Naive thymus-derived CD8-positive, alpha-beta T cell (primary cell): ENCODE results near the gene ABLIM3. TPM values are rescaled to one million over a fixed set of nuclear protein-coding genes. Genes with fewer than 3 reads are reported as not detected.
A peak's percentile ranks its signal among the peaks of the same experiment; 100 is the strongest.

Source experiments
- ATAC-seq, 2 donors: fragments of 150-1000 bp; cut with Tn5 transposase in 1 of 2; sonication (Bioruptor Pico), chemical (Tn5 transposase) in 1 of 2; 1 replicate in 1 of 2; 2 replicates in 1 of 2; pipeline ENCODE4 v1.10.0; 2021; ENCODE audit warnings: mild to moderate bottlenecking in 2 of 2, moderate library complexity in 2 of 2
- POLR2A ChIA-PET: fragments of 350-600 bp; sonication (Branson Sonifier 250); formaldehyde crosslinking; loops from one replicate; lab custom pipeline; 2021; ENCODE audit warnings: antibody characterized with exemption; lab: Charles Lee
- DNase-seq, 10 donors: peaks; one replicate each; pipeline versions ENCODE4 v3.0.0 to v3.0.0-alpha.2; 2020 to 2022
- H3K27ac Mint-ChIP-seq, 10 donors: one replicate each; pipeline ENCODE4 v1.8.0; 2020 to 2022; ENCODE audit warnings: mild to moderate bottlenecking in 10 of 10, mixed read lengths in 10 of 10, moderate library complexity in 4 of 10, inconsistent platforms in 1 of 10
- H3K27me3 Mint-ChIP-seq, 5 donors: one replicate each; pipeline ENCODE4 v1.8.0; 2021 to 2022; ENCODE audit warnings: mixed read lengths in 5 of 5
- H3K36me3 Mint-ChIP-seq, 3 donors: one replicate each; pipeline ENCODE4 v1.8.0; 2020 to 2022; ENCODE audit warnings: mixed read lengths in 3 of 3, mild to moderate bottlenecking in 2 of 3, inconsistent platforms in 1 of 3
- H3K4me1 Mint-ChIP-seq, 4 donors: one replicate each; pipeline ENCODE4 v1.8.0; 2021 to 2022; ENCODE audit warnings: mixed read lengths in 4 of 4
- H3K4me3 Mint-ChIP-seq, 10 donors: one replicate each; pipeline ENCODE4 v1.8.0; 2020 to 2022; ENCODE audit warnings: mild to moderate bottlenecking in 10 of 10, mixed read lengths in 10 of 10, moderate library complexity in 6 of 10, inconsistent platforms in 1 of 10
- H3K9me3 Mint-ChIP-seq, 9 donors: one replicate each; pipeline ENCODE4 v1.8.0; 2020 to 2022; ENCODE audit warnings: mixed read lengths in 9 of 9, mild to moderate bottlenecking in 3 of 9, inconsistent platforms in 1 of 9, moderate library complexity in 1 of 9
- polyA plus RNA-seq, 3 donors: library from polyadenylated mRNA; unstranded; fragments of 300-500 nt; fragmentation: Illumina TruSeq; gene quantifications; one replicate each; pipeline ENCODE4 v1.2.3, GENCODE V29; 2021
- total RNA-seq, 8 experiments: library from RNA in 2 of 8; stranded (reverse) in 2 of 8; gene quantifications; one replicate each; pipeline ENCODE4 v1.2.3 and lab custom pipeline; 2021 to 2026

ABLIM3 gene
- total and polyA plus RNA-seq, 5 experiments from 2014 or later: not detected

- POLR2A ChIA-PET: interaction anchor here (0.5 to 2.1 kb wide), 14 partner anchors 9 to 1169 kb away, joined by 3 to 6 read pairs (median 4); partner anchors contain the start of genes ABLIM3, CSNK1A1 and SLC26A2
- H3K36me3 Mint-ChIP-seq: peaks cover 0 to 3% (median 0%) of the 10 kb centered on the region in 3 donors
- H3K27ac Mint-ChIP-seq: peak overlapping the region; percentile 71 to 97 (median 90)
- H3K9me3 Mint-ChIP-seq: peaks cover 0 to 10% (median 0%) of the 10 kb centered on the region in 9 donors
- H3K4me1 Mint-ChIP-seq: peaks cover 32 to 75% (median 60%) of the 10 kb centered on the region in 4 donors
- peak overlapping the region; percentile 50 to 90 (median 61) for H3K4me3 Mint-ChIP-seq
- H3K27me3 Mint-ChIP-seq: peaks cover 0 to 2% (median 0%) of the 10 kb centered on the region in 5 donors
- peak; percentile 49 to 94 (median 88) for DNase-seq
- peak; percentile 98 for ATAC-seq
Observed at GRCh38 chr5:149240354-149240998, 99.2 kb downstream of the ABLIM3 start.

GRCh38 chr5:149242339-149242738 is 101.0 kb downstream of the ABLIM3 start:
- Mint-ChIP-seq H3K27me3 (peaks cover 0 to 3% (median 0%) of the 10 kb centered on the region in 5 donors), H3K9me3 (peaks cover 0 to 10% (median 0%) of the 10 kb centered on the region in 9 donors), H3K4me1 (peaks cover 31 to 72% (median 60%) of the 10 kb centered on the region in 4 donors), H3K36me3 (peaks cover 0 to 3% (median 0%) of the 10 kb centered on the region in 3 donors), H3K27ac (peak overlapping the region in 9 of 10 donors; percentile 14 to 94 (median 88)), H3K4me3 (peak overlapping the region in 2 of 10 donors; percentile 0 to 62)
- no peak for ATAC-seq
- no peak for DNase-seq
- POLR2A ChIA-PET: no interaction called here

DNA sequence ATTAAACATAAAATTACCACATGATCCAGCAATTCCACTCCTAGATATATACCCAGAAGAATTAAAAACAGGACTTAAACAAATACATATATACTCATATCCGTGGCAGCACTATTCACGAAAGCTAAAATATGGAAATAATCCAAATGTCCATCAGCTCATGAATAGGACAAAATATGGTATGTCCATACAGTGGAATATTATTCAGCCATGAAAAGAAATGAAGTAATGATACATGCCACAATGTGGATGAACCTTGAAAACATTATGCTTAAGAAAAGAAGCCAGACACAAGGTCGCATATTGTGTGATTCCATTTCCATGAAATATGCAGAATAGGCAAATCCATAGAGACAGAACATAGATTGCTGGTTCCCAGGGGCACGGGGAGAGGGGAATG is 105.6 kb downstream of the ABLIM3 start:
- peaks cover 0 to 5% (median 0%) of the 10 kb centered on the region in 9 donors for H3K9me3 Mint-ChIP-seq
- POLR2A ChIA-PET: no interaction called here
- peak overlapping the region in 1 of 10 donors; percentile 77 for H3K27ac Mint-ChIP-seq
- H3K4me1 Mint-ChIP-seq: peaks cover 15 to 30% (median 21%) of the 10 kb centered on the region in 4 donors
- H3K36me3 Mint-ChIP-seq: no peaks in the 10 kb centered on the region
- H3K27me3 Mint-ChIP-seq: peaks cover 0 to 2% (median 0%) of the 10 kb centered on the region in 5 donors
- DNase-seq: no peak
- H3K4me3 Mint-ChIP-seq: no peak overlapping the region
- no peak for ATAC-seq

DNA sequence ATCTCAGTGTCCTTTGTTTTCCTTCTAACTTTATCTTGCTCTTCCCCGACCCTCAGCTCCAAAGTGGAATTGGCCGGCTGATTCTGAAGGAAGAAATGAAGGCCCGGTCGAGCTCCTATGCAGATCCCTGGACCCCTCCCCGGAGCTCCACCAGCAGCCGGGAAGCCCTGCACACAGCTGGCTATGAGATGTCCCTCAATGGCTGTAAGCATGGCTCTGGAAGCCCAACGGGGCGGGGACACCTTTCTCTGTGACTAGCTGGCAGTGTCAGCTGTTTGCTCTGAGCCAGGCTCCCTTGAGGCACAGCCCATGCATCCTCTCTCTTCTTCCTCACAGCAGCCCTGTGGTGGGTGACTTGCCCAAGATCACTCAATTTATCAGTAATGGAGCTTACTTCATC is 106.4 kb downstream of the ABLIM3 start:
- peaks cover 11 to 22% (median 16%) of the 10 kb centered on the region in 4 donors for H3K4me1 Mint-ChIP-seq
- DNase-seq: peak in 1 of 10 donors; percentile 32
- H3K36me3 Mint-ChIP-seq: no peaks in the 10 kb centered on the region
- no peak overlapping the region for H3K27ac Mint-ChIP-seq
- H3K27me3 Mint-ChIP-seq: peaks cover 0 to 2% (median 0%) of the 10 kb centered on the region in 5 donors
- H3K9me3 Mint-ChIP-seq: peaks cover 0 to 5% (median 0%) of the 10 kb centered on the region in 9 donors
- POLR2A ChIA-PET: interaction anchor here (0.7 kb wide), 1 partner anchor 945 kb away, joined by 3 read pairs; no protein-coding TSS in a partner anchor
- no peak overlapping the region for H3K4me3 Mint-ChIP-seq
- ATAC-seq: no peak

DNA sequence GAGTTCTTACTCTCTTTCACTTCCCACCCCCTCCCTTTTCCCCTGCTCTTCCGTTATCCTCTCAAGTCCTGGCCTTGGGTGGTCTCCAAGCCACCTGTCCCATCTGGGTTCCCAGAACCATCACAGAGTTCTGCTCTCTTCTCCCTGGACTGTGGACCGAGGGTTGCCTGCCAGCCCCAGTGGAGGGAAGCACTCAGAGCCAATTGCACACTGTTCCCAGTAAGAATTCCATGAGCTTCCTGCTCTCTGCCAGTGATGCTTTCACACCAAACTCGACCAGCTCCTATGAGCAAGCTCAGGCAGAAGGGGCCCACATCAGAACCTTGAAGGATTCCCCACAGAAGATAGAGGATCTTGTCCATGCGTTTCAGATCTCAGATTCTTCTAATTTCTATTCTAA is 110.3 kb downstream of the ABLIM3 start:
- Mint-ChIP-seq H3K4me3 (no peak overlapping the region), H3K27me3 (peaks cover 0 to 2% (median 0%) of the 10 kb centered on the region in 5 donors), H3K9me3 (peaks cover 0 to 5% (median 0%) of the 10 kb centered on the region in 9 donors), H3K4me1 (peaks cover 0 to 7% (median 1%) of the 10 kb centered on the region in 4 donors), H3K36me3 (no peaks in the 10 kb centered on the region), H3K27ac (peak overlapping the region in 1 of 10 donors; percentile 1)
- POLR2A ChIA-PET: no interaction called here
- DNase-seq (no peak), ATAC-seq (no peak)

- Mint-ChIP-seq H3K4me3 (no peak overlapping the region), H3K27me3 (peaks cover 0 to 1% (median 0%) of the 10 kb centered on the region in 5 donors), H3K9me3 (no peaks in the 10 kb centered on the region), H3K4me1 (peaks cover 0 to 5% (median 0%) of the 10 kb centered on the region in 4 donors), H3K27ac (no peak overlapping the region), H3K36me3 (no peaks in the 10 kb centered on the region)
- POLR2A ChIA-PET: interaction anchor here (1.0 to 1.4 kb wide), 2 partner anchors 14 kb away, joined by 3 to 4 read pairs; no protein-coding TSS in a partner anchor
- DNase-seq: peak in 1 of 10 donors; percentile 15
- ATAC-seq: no peak
Observed at GRCh38 chr5:149254506-149254905, 113.2 kb downstream of the ABLIM3 start.

- Mint-ChIP-seq H3K27ac (no peak overlapping the region), H3K27me3 (peaks cover 0 to 3% (median 0%) of the 10 kb centered on the region in 5 donors), H3K9me3 (no peaks in the 10 kb centered on the region), H3K4me1 (peaks cover 0 to 5% (median 0%) of the 10 kb centered on the region in 4 donors), H3K36me3 (no peaks in the 10 kb centered on the region), H3K4me3 (no peak overlapping the region)
- POLR2A ChIA-PET: no interaction called here
- DNase-seq (no peak), ATAC-seq (no peak)
Observed at GRCh38 chr5:149256451-149256850, 115.2 kb downstream of the ABLIM3 start.

GRCh38 chr5:149257131-149257530 is 115.8 kb downstream of the ABLIM3 start:
- no peak overlapping the region for H3K4me3 Mint-ChIP-seq
- peaks cover 0 to 3% (median 0%) of the 10 kb centered on the region in 5 donors for H3K27me3 Mint-ChIP-seq
- no peaks in the 10 kb centered on the region for H3K36me3 Mint-ChIP-seq
- POLR2A ChIA-PET: no interaction called here
- H3K9me3 Mint-ChIP-seq: no peaks in the 10 kb centered on the region
- H3K27ac Mint-ChIP-seq: no peak overlapping the region
- ATAC-seq (no peak), DNase-seq (no peak)
- peaks cover 0 to 5% (median 0%) of the 10 kb centered on the region in 4 donors for H3K4me1 Mint-ChIP-seq

GRCh38 chr5:149257889-149258705 is 116.8 kb downstream of the ABLIM3 start:
- Mint-ChIP-seq H3K36me3 (no peaks in the 10 kb centered on the region), H3K9me3 (no peaks in the 10 kb centered on the region), H3K27me3 (peaks cover 0 to 3% (median 0%) of the 10 kb centered on the region in 5 donors), H3K27ac (no peak overlapping the region), H3K4me3 (no peak overlapping the region), H3K4me1 (peaks cover 0 to 5% (median 0%) of the 10 kb centered on the region in 4 donors)
- POLR2A ChIA-PET: no interaction called here
- DNase-seq (peak in 1 of 10 donors; percentile 32), ATAC-seq (no peak)

DNA sequence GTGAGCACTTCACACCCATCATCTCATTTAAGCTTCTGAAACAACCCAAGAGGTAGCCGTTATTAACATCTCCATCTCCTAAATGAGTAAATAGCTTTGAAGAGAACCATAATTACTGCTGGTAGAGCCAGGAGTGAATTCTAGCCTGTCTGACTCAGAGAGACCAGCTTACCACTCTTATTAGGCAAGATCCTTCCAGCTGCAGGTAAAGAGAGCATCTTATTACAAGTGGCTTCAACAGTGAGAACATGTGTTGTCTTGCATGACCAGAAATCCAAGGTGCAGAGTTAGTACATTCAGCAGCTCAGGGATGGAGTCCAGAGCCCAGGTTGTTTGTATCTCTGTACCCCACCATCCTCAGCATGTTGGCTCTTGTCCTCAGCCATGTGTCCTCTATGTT is 119.5 kb downstream of the ABLIM3 start:
- no peak overlapping the region for H3K4me3 Mint-ChIP-seq
- peaks cover 7 to 11% (median 8%) of the 10 kb centered on the region in 4 donors for H3K4me1 Mint-ChIP-seq
- ATAC-seq (no peak), DNase-seq (peak in 1 of 10 donors; percentile 16)
- H3K9me3 Mint-ChIP-seq: no peaks in the 10 kb centered on the region
- POLR2A ChIA-PET: no interaction called here
- no peaks in the 10 kb centered on the region for H3K36me3 Mint-ChIP-seq
- H3K27ac Mint-ChIP-seq: no peak overlapping the region
- H3K27me3 Mint-ChIP-seq: peaks cover 0 to 3% (median 0%) of the 10 kb centered on the region in 5 donors

DNA sequence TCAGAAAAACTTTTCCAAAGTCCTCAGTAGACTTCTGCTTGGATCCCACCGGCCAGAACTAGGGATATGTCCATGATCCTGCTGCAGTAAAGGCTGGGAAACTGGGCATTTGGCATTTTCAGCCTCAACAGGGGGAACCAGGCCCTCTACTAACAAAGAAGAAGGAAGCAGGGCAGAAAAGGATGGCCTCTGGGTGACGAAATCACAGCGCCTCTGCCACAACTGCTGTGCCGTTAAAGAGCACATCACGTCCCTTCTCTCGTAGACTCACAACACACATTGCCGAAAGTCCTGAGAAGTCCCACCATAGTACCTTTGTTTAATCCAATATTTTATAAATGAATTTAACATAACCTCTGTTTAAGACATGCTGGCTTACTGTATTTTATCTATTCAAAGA is 120.0 kb downstream of the ABLIM3 start:
- Mint-ChIP-seq H3K27ac (no peak overlapping the region), H3K4me1 (peaks cover 7 to 11% (median 8%) of the 10 kb centered on the region in 4 donors), H3K27me3 (peaks cover 0 to 3% (median 0%) of the 10 kb centered on the region in 5 donors), H3K9me3 (no peaks in the 10 kb centered on the region), H3K36me3 (no peaks in the 10 kb centered on the region), H3K4me3 (no peak overlapping the region)
- ATAC-seq: no peak
- no peak for DNase-seq
- POLR2A ChIA-PET: no interaction called here

GRCh38 chr5:149262315-149262714 is 121.0 kb downstream of the ABLIM3 start:
- H3K36me3 Mint-ChIP-seq: no peaks in the 10 kb centered on the region
- H3K4me3 Mint-ChIP-seq: no peak overlapping the region
- DNase-seq (no peak), ATAC-seq (no peak)
- peaks cover 7 to 11% (median 8%) of the 10 kb centered on the region in 4 donors for H3K4me1 Mint-ChIP-seq
- peaks cover 0 to 1% (median 0%) of the 10 kb centered on the region in 9 donors for H3K9me3 Mint-ChIP-seq
- no peak overlapping the region for H3K27ac Mint-ChIP-seq
- POLR2A ChIA-PET: no interaction called here
- peaks cover 0 to 3% (median 0%) of the 10 kb centered on the region in 5 donors for H3K27me3 Mint-ChIP-seq
